PC-9 (cell line): Measurements from ENCODE around the gene NFKBIL1.

Source experiments
- EZH2 ChIP-seq: fragments of 200-600 bp; sonication (generic); IDR thresholded peaks from 2 replicates; pipeline ENCODE4 v1.8.0; 2017; ENCODE audit warnings: antibody characterized with exemption, low read depth
- TF ChIP-seq, protein P1 (sequence below): fragments of 200-600 bp; sonication (generic); conservative IDR thresholded peaks from 2 replicates; pipeline ENCODE4 v1.6.1; 2017; ENCODE audit warnings: mixed run types, antibody characterized with exemption, mild to moderate bottlenecking, moderate library complexity

DNA sequence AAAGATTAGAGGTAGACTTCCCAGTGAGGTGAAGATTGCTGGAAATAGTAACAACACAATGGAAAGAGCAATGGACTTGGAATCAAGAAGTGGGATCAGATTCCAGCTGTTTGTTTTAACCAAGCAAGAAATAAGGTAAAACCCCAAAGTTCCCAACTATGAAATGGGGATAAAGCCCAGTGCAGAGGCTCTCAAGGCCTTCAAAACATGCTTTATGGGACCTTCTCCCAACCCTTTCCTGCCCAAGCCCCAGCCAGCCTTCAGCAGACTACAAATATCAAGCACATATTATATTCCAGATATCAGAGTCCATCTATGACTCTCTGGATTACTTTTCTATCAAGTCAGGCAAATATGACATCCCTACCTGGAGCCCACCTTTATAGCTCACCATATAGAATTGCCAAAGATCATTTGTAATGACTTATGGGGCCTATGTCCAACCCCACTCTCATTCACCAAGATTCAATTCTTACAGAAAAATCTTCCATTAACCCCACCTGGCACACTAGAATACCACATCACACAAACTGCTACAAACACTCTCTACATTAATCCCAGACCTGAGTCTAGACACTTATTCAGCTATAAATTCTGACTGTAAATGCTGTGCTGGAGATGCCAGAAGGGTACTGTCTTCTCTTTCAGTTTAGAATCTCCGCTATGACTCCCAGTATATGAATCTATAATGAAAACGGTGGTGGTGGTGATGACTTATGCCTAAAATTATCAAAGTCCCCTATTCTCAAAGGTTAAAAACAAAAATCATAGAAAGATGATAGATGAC is 11.7 kb upstream of the NFKBIL1 start:
- TF ChIP-seq, protein P1, sequence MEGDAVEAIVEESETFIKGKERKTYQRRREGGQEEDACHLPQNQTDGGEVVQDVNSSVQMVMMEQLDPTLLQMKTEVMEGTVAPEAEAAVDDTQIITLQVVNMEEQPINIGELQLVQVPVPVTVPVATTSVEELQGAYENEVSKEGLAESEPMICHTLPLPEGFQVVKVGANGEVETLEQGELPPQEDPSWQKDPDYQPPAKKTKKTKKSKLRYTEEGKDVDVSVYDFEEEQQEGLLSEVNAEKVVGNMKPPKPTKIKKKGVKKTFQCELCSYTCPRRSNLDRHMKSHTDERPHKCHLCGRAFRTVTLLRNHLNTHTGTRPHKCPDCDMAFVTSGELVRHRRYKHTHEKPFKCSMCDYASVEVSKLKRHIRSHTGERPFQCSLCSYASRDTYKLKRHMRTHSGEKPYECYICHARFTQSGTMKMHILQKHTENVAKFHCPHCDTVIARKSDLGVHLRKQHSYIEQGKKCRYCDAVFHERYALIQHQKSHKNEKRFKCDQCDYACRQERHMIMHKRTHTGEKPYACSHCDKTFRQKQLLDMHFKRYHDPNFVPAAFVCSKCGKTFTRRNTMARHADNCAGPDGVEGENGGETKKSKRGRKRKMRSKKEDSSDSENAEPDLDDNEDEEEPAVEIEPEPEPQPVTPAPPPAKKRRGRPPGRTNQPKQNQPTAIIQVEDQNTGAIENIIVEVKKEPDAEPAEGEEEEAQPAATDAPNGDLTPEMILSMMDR, result no peak
- no peak for TF ChIP-seq EZH2
